COLO668 (cell line): ENCODE measurements around the gene ZC3HAV1L.
"Not testable (repeated sequence)": the region's sequence is repeated elsewhere in the genome, so short reads cannot be mapped to it uniquely, and the experiment has no call there.

Experiments used
- DNase-seq: peaks from one replicate; lab custom pipeline; 2025; ENCODE audit not compliant: unreplicated experiment; lab: John Stamatoyannopoulos, UW

ZC3HAV1L gene

DNA sequence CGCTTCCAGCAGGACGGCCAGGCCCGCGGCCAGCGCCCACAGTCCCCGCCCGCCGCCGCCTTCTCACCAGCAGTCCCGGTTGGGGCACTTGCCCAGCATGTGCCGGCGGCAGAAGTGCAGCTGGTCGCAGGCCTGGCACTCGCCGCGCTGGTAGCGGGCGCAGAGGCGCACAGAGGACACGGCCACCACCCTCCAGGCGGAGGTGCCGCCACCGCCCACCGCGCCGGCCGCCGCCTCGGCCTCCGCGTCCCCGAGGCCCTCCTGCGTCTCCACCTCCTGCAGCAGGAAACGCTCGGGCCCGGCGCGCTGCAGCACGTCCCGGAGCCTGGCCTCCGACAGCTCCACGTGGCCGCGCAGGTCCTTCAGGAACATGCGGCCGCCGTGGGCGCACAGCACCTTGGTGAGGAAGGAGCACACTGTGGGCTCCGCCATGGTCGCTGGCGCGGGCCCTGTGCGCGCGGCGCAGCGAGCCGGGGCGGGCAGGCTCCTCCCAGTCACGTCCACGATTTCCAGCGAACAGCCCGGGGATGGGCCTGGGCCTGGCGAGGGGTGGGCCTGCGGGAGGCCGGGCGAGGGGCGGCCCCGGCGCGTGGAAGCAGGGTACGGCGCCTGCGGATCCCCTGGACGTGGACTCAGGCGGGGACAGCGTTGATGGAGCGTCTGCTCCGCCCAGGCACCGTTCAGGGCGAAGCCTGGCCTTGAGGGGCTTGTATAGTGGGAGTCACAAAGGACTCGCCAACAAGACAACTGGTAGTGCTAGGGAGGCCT lies at the start of gene ZC3HAV1L:
ZC3HAV1L (minus strand) TSS at position 457 of the 768 bp plus-strand sequence; CDS start at position 432, 25 bp downstream.
- DNase-seq, result peak; percentile 78

DNA sequence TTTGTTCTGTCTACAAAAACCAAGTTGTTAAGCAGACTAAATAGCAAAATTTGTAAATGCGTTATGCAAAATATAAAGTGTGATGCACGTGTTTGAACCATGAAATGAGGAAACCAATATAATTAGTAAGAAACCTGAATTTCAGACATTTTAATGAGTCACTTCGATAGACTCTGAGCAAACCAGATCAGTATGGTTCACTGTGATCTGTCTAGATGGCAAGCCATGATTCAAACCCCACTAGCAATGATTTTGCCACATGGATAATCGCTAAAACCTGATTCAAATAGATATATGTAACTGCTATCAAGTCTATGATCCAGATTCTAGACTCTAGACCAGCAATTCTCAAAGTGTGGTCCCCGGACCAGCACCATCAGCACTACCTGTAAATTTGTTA lies 48.9 kb upstream of the ZC3HAV1L start:
- DNase-seq, result no peak

DNA sequence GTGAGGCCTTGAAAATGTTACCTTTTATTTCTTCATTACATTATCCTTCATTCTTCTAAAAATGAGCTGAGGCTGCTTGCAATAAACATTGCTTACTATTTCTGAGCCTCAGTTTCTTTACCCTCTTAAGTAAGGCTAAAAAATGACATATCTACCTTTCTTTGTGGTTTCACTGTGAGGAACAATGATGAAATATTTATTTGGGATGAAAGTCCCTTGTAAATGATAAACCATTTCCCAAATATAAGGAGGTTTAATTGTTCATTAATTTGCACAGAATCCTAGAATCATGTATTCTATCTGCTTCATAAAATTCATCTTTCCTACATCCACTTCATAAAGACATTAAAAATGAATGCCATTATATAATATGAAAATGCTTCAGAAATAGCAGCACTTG lies 45.7 kb upstream of the ZC3HAV1L start:
- DNase-seq, result no peak

DNA sequence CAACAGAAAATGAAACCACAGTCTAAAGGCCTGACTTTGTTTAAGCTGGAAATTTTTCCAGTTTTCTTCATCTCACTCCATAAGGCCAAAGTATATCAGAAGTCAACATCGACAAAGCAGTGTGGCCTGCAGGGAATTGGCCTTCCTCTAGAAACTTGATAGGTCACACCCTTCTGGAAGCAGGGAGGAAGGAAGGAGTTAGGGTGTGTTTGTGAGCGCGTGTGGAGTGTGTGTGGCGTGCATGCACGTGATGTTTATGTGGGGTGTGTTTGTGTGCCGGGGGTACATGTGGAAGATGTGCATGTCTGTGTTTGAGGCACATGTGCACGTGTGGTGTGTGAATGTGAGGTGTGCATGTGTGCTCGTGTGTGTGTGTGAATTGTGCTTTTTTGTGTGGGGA lies 45.1 kb upstream of the ZC3HAV1L start:
- DNase-seq, result no peak

GRCh38 chr7:139079861-139080260 lies 44.0 kb upstream of the ZC3HAV1L start:
- no peak for DNase-seq

- DNase-seq, result no peak
Measured at GRCh38 chr7:139078911-139079310, 43.1 kb upstream of the ZC3HAV1L start.

- no peak for DNase-seq
Measured at GRCh38 chr7:139078399-139078798, 42.6 kb upstream of the ZC3HAV1L start.

- DNase-seq, result not testable (repeated sequence)
Measured at GRCh38 chr7:139077706-139078105, 41.9 kb upstream of the ZC3HAV1L start.

DNA sequence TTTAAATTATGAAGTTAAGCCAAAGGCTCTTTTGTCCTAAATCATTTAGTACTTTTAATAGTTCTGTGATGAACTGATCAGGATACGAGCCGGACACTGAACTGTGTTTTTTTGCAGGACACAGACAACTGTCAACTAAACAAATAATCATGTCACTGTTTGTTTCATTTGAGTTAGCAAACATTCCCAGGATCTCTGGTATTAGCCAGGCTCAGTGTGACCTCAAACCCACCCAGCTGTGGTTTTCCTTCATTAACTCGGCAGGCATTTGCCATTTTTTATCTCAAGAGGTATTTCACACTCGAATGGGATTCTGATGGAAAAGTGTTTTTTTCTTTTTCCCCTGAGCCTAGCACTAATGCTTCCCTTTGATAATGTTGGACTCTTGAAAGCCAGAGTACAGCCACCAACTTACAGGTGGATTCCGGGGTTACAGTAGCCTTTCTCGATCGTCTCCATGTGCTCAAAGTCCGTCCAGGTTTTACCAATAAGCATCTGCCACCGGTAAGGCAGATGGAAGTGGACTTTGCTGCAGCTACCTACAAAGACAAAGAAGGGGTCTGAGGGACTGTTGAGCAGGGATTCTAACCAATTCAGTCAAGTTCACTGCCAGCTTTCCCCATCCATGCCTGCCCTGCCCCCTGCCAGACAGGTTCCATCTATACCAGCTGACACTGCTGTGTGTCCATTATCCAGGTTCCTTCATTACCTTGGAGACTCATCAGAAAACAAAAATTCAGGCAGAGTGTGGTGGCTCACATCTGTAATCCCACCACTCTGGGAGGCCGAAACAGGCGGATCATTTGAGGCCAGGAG lies 40.2 kb upstream of the ZC3HAV1L start:
- no peak for DNase-seq

DNA sequence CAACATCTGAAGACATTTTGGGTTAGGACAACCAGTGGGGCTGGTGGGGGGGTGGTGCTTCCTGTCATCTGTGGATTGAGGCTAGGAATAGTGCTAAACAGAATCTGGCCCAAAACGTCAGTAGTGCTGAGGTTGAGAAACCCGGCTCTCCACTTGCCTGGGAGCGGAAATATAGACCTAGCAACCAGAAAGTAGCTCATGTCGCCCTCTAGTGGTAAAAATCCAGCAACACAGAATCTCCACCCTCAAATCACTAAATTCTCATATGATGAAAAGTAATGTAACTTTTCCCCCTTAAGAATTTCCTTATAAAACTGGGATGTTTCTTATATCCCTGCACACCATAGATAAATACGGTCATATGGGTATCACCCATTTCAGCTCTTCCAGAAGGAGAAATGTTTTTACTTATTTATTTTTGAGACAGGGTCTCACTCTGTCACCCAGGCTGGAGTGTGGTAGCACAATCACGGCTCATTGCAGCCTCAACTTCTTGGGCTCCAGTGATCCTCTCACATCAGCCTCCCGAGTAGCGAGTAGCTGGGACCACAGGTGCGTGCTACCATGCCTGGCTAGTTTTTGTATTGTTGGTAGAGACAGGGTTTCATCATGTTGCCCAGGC lies 39.3 kb upstream of the ZC3HAV1L start:
- peak; percentile 55 for DNase-seq

- no peak for DNase-seq
Measured at GRCh38 chr7:139072796-139073195, 37.0 kb upstream of the ZC3HAV1L start.

DNA sequence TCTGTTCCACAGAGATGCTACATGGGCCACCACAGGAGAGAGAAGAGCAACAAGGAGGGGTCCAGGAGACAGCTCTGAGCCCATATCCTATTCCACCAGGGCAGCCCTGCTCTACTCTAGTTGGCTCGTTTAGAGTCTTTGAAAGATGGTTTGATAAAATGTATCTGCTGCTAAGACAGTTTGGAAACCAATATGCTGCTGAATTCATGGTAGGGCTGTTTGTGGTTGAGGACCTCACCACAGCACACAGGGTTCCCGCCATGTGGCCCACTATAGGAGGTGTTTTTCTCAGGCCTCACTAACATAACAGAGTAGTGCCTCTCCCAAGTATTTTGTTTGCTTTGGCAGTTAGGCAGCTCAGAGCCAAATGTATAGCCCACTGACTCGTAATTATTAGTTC lies 35.8 kb upstream of the ZC3HAV1L start:
- no peak for DNase-seq

- no peak for DNase-seq
Measured at GRCh38 chr7:139068544-139069399, 32.9 kb upstream of the ZC3HAV1L start.

DNA sequence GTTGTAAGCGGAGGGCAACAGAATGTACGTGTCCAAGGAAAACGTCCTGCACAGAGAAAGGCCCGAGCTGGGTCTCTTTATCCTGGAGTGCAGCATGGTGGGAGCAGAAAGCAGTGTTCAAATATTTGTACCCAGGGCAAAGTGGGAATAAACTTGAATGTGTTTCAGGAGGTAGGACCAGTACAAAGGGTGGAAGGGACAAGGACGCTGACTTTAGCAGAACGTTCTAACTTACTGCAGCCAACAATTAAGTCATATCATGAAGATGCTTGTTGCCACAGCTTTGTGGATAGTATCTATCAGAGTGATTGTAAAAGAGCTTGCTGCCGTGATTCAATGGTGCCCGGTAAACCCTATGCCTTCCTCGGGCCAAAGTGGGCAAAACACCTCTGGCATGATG lies 30.5 kb upstream of the ZC3HAV1L start:
- DNase-seq, result no peak

GRCh38 chr7:139065323-139065722 lies 29.5 kb upstream of the ZC3HAV1L start:
- no peak for DNase-seq

DNA sequence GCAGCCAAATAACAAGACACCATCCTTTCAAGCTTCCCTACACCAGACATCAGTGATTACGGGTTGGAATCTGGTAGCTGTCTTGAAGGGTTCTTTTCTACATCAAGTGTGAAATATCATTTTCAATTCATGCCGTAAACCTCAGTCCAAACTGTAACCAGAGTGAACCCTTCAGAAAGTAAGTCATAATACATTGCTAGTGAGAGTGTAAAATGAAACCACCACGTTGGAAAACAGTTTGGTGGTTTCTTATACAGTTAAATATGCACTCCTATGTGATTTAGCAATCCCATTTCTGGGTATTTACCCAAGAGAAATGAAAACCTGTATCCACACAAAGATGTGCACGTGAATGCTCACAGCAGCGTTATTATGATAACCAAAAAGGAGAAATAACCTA lies 25.6 kb upstream of the ZC3HAV1L start:
- DNase-seq, result no peak

GRCh38 chr7:139060695-139061237 lies 24.9 kb upstream of the ZC3HAV1L start:
- no peak for DNase-seq

- DNase-seq, result no peak
Measured at GRCh38 chr7:139059905-139060304, 24.1 kb upstream of the ZC3HAV1L start.

GRCh38 chr7:139058943-139059342 lies 23.1 kb upstream of the ZC3HAV1L start:
- no peak for DNase-seq

GRCh38 chr7:139055674-139056073 lies 19.8 kb upstream of the ZC3HAV1L start:
- no peak for DNase-seq

DNA sequence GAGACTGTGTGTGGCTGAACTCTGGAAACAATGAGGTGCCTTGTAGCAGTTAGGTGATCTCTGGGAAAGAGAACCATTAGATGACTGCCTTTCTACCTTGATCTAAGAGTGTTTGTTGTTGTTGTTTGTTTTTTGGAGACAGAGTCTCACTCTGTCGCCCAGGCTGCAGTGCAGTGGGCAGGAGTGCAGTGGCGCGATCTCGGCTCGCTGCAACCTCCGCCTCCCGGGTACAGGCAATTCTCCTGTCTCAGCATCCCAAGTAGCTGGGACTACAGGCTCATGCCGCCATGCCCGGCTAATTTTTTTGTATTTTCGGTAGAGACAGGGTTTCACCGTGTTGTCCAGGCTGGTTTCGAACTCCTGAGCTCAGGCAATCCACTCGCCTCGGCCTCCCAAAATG lies 18.8 kb upstream of the ZC3HAV1L start:
- DNase-seq, result not testable (repeated sequence)
